Neuronal stem cell (in vitro differentiated cells): ENCODE results near the gene STAB1.

Experiments
- DNase-seq: peaks from one replicate; pipeline ENCODE4 v3.0.0-alpha.2; 2013; ENCODE audit warnings: low spot score
- H2AFZ ChIP-seq: one replicate; pipeline ENCODE4 v1.6.1; 2013; ENCODE audit warnings: mild to moderate bottlenecking, low read length, inconsistent platforms
- H2AK5ac ChIP-seq: 2 replicates; pipeline ENCODE4 v1.6.1; 2013; ENCODE audit warnings: low read depth, mild to moderate bottlenecking, inconsistent platforms, low read length, moderate library complexity, mixed read lengths
- H2BK120ac ChIP-seq: 2 replicates; pipeline ENCODE4 v1.6.1; 2013; ENCODE audit warnings: low read depth, mild to moderate bottlenecking, inconsistent platforms, low read length, moderate library complexity, mixed read lengths
- H2BK12ac ChIP-seq: one replicate; pipeline ENCODE4 v1.6.1; 2013; ENCODE audit warnings: low read length, inconsistent platforms
- H2BK15ac ChIP-seq: 2 replicates; pipeline ENCODE4 v1.6.1; 2013; ENCODE audit warnings: mild to moderate bottlenecking, low read length, inconsistent platforms, mixed read lengths
- H2BK5ac ChIP-seq: one replicate; pipeline ENCODE4 v1.6.1; 2013; ENCODE audit warnings: inconsistent platforms, mild to moderate bottlenecking, low read length, moderate library complexity
- H3K14ac ChIP-seq: one replicate; pipeline ENCODE4 v1.6.1; 2013; ENCODE audit warnings: low read length, inconsistent platforms
- H3K18ac ChIP-seq: 2 replicates; pipeline ENCODE4 v1.6.1; 2013; ENCODE audit warnings: low read length, inconsistent platforms
- H3K23ac ChIP-seq: 2 replicates; pipeline ENCODE4 v1.6.1; 2013; ENCODE audit warnings: low read depth, mild to moderate bottlenecking, mixed read lengths, low read length, inconsistent platforms; ENCODE audit not compliant: poor library complexity
- H3K27ac ChIP-seq: replicated peaks from 3 replicates; pipeline ENCODE4 v1.5.1; 2013; ENCODE audit warnings: low read length, inconsistent platforms
- H3K27me3 ChIP-seq, 3 experiments: 2 replicates each; pipeline ENCODE4 v1.6.1; 2013; ENCODE audit warnings: low read length in 3 of 3, mild to moderate bottlenecking in 2 of 3, inconsistent platforms in 1 of 3, low read depth in 1 of 3, mixed read lengths in 1 of 3, moderate library complexity in 1 of 3; ENCODE audit not compliant: control insufficient read depth in 3 of 3, insufficient read depth in 3 of 3
- H3K36me3 ChIP-seq, 2 donors: replicated peaks in 1 of 2; 2 replicates each; pipeline ENCODE4 v1.6.1; 2013; ENCODE audit warnings: low read length in 2 of 2; ENCODE audit not compliant: control insufficient read depth in 2 of 2, insufficient read depth in 2 of 2
- H3K4ac ChIP-seq: 2 replicates; pipeline ENCODE4 v1.6.1; 2013; ENCODE audit warnings: inconsistent platforms, mild to moderate bottlenecking, low read length, moderate library complexity
- H3K4me1 ChIP-seq, 2 donors: 1 replicate in 1 of 2; 2 replicates in 1 of 2; pipeline ENCODE4 v1.6.1; 2013; ENCODE audit warnings: low read length in 2 of 2, low read depth in 1 of 2; ENCODE audit not compliant: control insufficient read depth in 2 of 2, insufficient read depth in 1 of 2
- H3K4me2 ChIP-seq: one replicate; pipeline ENCODE4 v1.6.1; 2013; ENCODE audit warnings: mild to moderate bottlenecking, low read length, inconsistent platforms; ENCODE audit not compliant: insufficient read depth, poor library complexity, severe bottlenecking
- H3K4me3 ChIP-seq, 2 donors: 2 replicates each; pipeline ENCODE4 v1.5.1; 2013; ENCODE audit warnings: low read length in 2 of 2, mild to moderate bottlenecking in 2 of 2, inconsistent platforms in 1 of 2, moderate library complexity in 1 of 2
- H3K79me1 ChIP-seq: one replicate; pipeline ENCODE4 v1.6.1; 2013; ENCODE audit warnings: low read depth, mild to moderate bottlenecking, inconsistent platforms, low read length, moderate library complexity
- H3K9ac ChIP-seq: one replicate; pipeline ENCODE4 v1.6.1; 2013; ENCODE audit warnings: mild to moderate bottlenecking, low read depth, low read length, inconsistent platforms; ENCODE audit not compliant: poor library complexity
- H3K9me3 ChIP-seq, 2 donors: replicated peaks in 1 of 2; 2 replicates each; pipeline versions ENCODE3 to v1.6.1; 2013; ENCODE audit warnings: low read length in 2 of 2, mild to moderate bottlenecking in 2 of 2, inconsistent platforms in 1 of 2, low read depth in 1 of 2, mixed read lengths in 1 of 2, moderate library complexity in 1 of 2; ENCODE audit not compliant: control insufficient read depth in 2 of 2, insufficient read depth in 1 of 2
- H4K8ac ChIP-seq: one replicate; pipeline ENCODE4 v1.6.1; 2013; ENCODE audit warnings: low read depth, mild to moderate bottlenecking, inconsistent platforms, low read length, moderate library complexity
- H4K91ac ChIP-seq: one replicate; pipeline ENCODE4 v1.6.1; 2013; ENCODE audit warnings: low read length, low read depth, mild to moderate bottlenecking, inconsistent platforms; ENCODE audit not compliant: poor library complexity
- WGBS, 2 donors: extraction: QIAGEN DNeasy Blood & Tissue Kit; methylation state at CpG; one replicate each; pipeline ENCODE4 v1.1.7; 2013; ENCODE audit warnings: missing lambda C conversion rate in 2 of 2, mixed read lengths in 1 of 2; ENCODE audit not compliant: insufficient read length in 2 of 2, insufficient replicate concordance in 1 of 2; ENCODE audit errors: extremely low coverage in 2 of 2; 5-methylcytosine and 5-hydroxymethylcytosine counted together

Gene STAB1

GRCh38 chr3:52530918-52531826 lies 36.0 kb downstream of the STAB1 start:
- Histone ChIP-seq H2BK5ac (peak overlapping the region; percentile 57), H4K91ac (no peak overlapping the region), H2BK15ac (no peak overlapping the region), H3K79me1 (peaks cover 22% of the 10 kb centered on the region), H2BK120ac (no peak overlapping the region), H3K4me2 (no peak overlapping the region), H2AFZ (no peak overlapping the region), H3K4me1 (peaks cover 26 to 27% of the 10 kb centered on the region in 2 donors), H2AK5ac (peak overlapping the region; percentile 25), H3K9me3 (no peaks in the 10 kb centered on the region), H3K27me3 (no peaks in the 10 kb centered on the region), H3K27ac (no peak overlapping the region), H3K4ac (no peak overlapping the region), H2BK12ac (no peak overlapping the region), H3K9ac (peak overlapping the region; percentile 55), H3K36me3 (peaks cover 34 to 38% of the 10 kb centered on the region in 2 donors), H3K18ac (peak overlapping the region; percentile 15), H4K8ac (no peak overlapping the region), H3K4me3 (no peak overlapping the region), H3K14ac (no peak overlapping the region), H3K23ac (no peak overlapping the region)
- no peak for DNase-seq
- no CpG with 5 or more reads among the region's 10 CpGs for WGBS, 2 donors

GRCh38 chr3:52531860-52532516 lies 36.9 kb downstream of the STAB1 start:
- H3K36me3 ChIP-seq, result peaks cover 27 to 32% of the 10 kb centered on the region in 2 donors
- no CpG with 5 or more reads among the region's 14 CpGs for WGBS, 2 donors

GRCh38 chr3:52532517-52532837 lies 37.3 kb downstream of the STAB1 start:
- no peaks in the 10 kb centered on the region for H3K9me3 ChIP-seq
- no peak overlapping the region for H3K4ac ChIP-seq
- H3K79me1 ChIP-seq, result peaks cover 25% of the 10 kb centered on the region
- no peak overlapping the region for H3K14ac ChIP-seq
- DNase-seq, result no peak
- H3K18ac ChIP-seq, result peak overlapping the region; percentile 86
- H2AFZ ChIP-seq, result peak overlapping the region; percentile 72
- H3K23ac ChIP-seq, result peak overlapping the region; percentile 16
- no CpG with 5 or more reads among the region's 5 CpGs for WGBS, 2 donors
- H3K9ac ChIP-seq, result peak overlapping the region; percentile 94
- no peak overlapping the region for H2BK15ac ChIP-seq
- no peak overlapping the region for H2BK12ac ChIP-seq
- peak overlapping the region; percentile 87 for H2AK5ac ChIP-seq
- H2BK5ac ChIP-seq, result peak overlapping the region; percentile 43
- peak overlapping the region; percentile 58 to 95 for H3K4me3 ChIP-seq
- peaks cover 22 to 27% of the 10 kb centered on the region in 2 donors for H3K36me3 ChIP-seq
- peaks cover 19 to 21% of the 10 kb centered on the region in 2 donors for H3K4me1 ChIP-seq
- no peak overlapping the region for H4K8ac ChIP-seq
- peak overlapping the region; percentile 15 for H3K27ac ChIP-seq
- H3K4me2 ChIP-seq, result peak overlapping the region; percentile 66
- H4K91ac ChIP-seq, result no peak overlapping the region
- no peak overlapping the region for H2BK120ac ChIP-seq
- no peaks in the 10 kb centered on the region for H3K27me3 ChIP-seq

More at GRCh38 chr3:52531860-52532516, 36.9 kb downstream of the STAB1 start:
- H3K27me3 ChIP-seq, result no peaks in the 10 kb centered on the region
- H3K9ac ChIP-seq, result peak overlapping the region; percentile 85
- peak overlapping the region; percentile 58 for H3K18ac ChIP-seq
- H3K23ac ChIP-seq, result peak overlapping the region; percentile 78
- H3K4me1 ChIP-seq, result peaks cover 22 to 23% of the 10 kb centered on the region in 2 donors
- H4K91ac ChIP-seq, result no peak overlapping the region
- no peak for DNase-seq
- H3K9me3 ChIP-seq, result no peaks in the 10 kb centered on the region
- H3K4me3 ChIP-seq, result peak overlapping the region; percentile 58 to 95
- peak overlapping the region; percentile 57 for H2BK5ac ChIP-seq
- peak overlapping the region; percentile 72 for H2AFZ ChIP-seq
- H2BK15ac ChIP-seq, result no peak overlapping the region
- H3K4me2 ChIP-seq, result peak overlapping the region; percentile 66
- no peak overlapping the region for H3K14ac ChIP-seq
- no peak overlapping the region for H2BK12ac ChIP-seq
- no peak overlapping the region for H3K27ac ChIP-seq
- peak overlapping the region; percentile 87 for H2AK5ac ChIP-seq
- no peak overlapping the region for H4K8ac ChIP-seq
- H3K79me1 ChIP-seq, result peaks cover 22% of the 10 kb centered on the region
- no peak overlapping the region for H2BK120ac ChIP-seq
- no peak overlapping the region for H3K4ac ChIP-seq
